ENCODE results near the gene WFDC9.
"Not testable (repeated sequence)": the region's sequence is repeated elsewhere in the genome, so short reads cannot be mapped to it uniquely, and the experiment has no call there.

Gene WFDC9

DNA sequence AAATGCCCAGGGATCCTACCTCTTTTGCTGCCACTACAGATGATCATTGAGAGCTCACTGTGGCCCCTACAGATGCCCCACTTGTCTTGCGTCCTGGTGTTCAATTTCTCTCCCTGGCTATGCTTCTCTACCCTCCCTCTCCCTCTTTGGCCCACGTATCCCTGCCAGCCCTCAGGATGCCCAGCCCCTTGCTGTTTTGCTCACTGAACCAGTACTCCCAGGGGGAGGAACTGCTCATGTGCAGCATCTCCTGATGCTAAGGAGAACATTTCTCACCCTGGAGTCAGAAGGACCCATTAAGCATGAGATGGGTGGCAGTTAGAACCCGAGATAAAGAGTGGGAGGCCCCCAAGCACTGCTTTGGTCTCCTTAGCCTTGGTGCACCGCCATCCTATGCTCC lies at the start of gene WFDC9:
Gene WFDC9, minus strand, starts transcription at position 101 of the 400 bp plus-strand sequence. CDS start 21,103 bp downstream, outside the sequence.
- no peak for DNase-seq

DNA sequence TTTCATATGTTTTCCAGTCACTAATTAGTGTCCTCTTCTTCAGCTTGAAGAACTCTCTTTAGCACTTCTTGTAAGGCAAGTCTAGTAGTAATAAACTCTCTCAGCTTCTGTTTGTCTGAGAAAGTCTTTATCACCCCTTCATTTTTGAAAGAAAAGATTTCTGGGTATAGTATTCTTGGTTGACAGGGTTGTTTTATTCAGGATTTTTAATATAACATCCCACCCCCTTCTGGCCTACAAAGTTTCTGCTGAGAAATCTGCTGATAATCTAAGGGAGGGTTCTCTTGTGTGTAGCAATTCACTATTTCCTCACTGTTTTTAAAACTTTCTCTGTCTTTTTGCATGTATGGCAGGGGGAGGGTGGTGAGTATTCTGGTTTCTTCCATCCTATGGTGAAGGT lies 48.6 kb upstream of the WFDC9 start:
- no peak for DNase-seq

DNA sequence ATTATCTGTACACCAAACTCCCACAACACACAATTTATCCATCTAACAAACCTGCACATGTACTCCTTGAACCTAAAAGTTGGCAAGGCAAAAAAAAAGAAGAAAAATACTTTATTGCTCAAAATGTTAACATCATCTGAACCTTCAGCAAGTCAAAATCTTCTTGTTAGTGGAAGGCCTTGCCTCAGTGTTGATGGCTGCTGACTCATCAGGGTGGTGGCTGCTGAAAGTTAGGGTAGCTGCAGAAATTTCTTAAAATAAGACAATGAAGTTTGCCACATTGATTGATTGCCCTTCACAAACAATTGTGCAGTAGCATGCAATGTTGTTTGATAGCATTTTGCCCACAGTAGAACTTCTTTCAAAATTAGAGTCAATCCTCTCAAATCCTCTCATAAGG lies 41.7 kb upstream of the WFDC9 start:
- no peak for DNase-seq

DNA sequence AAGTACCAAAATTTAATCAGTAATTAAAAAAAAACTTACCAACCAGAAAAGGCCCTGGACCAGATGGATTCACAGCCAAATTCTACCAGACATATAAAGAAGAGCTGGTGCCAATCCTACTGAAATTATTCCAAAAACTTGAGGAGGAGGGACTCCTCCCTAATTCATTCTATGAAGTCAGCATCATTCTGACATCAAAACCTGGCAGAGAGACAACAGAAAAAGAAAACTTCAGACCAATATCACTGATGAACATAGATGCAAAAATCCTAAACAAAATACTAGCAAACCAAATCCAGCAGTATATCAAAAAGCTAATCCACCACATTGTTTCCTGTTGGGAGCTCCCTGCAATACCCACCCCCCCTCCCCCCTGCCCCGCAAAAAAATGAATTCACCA lies 39.1 kb upstream of the WFDC9 start, which contains the start of gene WFDC11:
Gene WFDC11, minus strand, starts transcription at position 101 of the 400 bp plus-strand sequence. CDS start 19,639 bp downstream, outside the sequence.
- no peak for DNase-seq

DNA sequence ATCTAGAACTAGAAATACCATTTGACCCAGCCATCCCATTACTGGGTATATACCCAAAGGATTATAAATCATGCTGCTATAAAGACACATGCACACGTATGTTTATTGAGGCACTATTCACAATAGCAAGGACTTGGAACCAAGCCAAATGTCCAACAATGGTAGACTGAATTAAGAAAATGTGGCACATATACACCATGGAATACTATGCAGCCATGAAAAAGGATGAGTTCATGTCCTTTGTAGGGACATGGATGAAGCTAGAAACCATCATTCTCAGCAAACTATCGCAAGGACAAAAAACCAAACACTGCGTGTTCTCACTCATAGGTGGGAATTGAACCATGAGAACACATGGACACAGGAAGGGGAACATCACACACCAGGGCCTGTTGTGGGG lies 26.0 kb upstream of the WFDC9 start:
- not testable (repeated sequence) for DNase-seq

DNA sequence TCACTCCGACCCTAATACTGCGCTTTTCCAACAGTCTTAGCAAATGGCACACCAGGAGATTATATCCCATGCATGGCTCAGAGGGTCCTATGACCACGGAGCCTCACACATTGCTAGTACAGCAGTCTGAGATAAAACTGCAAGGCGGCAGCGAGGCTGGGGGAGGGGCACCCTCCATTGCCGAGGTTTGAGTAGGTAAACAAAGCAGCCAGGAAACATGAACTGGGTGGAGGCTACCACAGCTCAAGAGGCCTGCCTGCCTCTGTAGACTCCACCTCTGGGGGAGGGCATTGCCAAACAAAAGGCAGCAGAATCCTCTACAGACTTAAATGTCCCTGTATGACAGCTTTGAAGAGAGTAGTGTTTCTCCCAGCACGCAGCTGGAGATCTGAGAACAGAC lies 20.6 kb upstream of the WFDC9 start:
- DNase-seq, result not testable (repeated sequence)

DNA sequence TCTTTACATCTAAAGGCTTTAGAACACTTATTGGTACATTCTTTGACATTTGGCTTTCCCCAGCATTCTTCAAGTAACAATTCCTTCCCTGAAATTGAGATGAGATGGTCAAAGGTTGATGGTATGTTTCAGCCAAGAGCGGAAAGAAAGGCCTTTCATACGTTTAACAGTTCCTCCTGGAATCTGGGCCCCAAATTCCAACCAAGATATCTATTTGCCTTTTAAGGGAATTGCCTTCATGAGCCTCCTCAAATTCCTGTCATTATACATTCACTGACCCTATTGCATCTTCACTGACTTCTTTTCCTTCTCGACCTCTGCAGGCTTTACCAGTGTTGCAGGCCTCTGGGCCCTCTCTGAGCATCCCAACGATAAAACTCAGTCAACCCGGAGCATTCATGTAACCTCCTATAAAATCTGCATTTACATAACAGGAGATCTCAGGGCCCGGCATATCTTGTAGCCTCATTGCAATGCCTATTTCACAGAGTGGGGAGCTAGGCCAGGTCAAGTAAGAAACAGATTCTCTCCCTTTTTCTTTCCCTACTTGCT lies 18.3 kb upstream of the WFDC9 start:
- DNase-seq, result no peak

DNA sequence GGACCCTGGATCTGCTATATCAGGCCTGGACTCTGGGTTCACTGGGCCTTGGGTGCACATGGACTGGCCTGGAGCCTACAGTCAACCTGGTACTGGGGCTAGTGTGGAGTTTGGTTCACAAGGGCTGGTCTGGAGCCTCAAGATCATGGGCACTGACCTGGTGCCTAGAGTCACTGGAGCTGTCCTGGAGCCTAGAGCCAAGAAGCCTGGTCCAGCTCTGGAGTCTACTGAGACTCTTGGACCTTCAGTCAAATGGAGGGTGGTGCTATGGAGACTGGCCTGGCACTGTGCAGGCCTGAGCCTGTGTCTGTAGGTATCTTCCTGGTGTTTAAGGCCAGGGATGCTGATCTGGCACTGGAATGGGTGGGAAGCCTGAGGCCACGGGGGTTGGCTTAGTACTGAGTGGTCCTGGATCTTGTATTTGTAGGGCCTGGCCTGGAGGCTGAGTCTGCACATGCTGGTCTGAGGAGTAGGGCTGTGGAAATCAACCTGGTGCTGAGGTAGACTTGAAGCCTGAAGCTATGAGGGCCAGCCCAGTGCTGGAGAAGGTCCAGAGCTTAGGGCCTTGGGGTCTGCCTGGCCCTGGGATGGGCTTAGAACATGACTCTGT lies 16.5 kb upstream of the WFDC9 start:
- no peak for DNase-seq

DNA sequence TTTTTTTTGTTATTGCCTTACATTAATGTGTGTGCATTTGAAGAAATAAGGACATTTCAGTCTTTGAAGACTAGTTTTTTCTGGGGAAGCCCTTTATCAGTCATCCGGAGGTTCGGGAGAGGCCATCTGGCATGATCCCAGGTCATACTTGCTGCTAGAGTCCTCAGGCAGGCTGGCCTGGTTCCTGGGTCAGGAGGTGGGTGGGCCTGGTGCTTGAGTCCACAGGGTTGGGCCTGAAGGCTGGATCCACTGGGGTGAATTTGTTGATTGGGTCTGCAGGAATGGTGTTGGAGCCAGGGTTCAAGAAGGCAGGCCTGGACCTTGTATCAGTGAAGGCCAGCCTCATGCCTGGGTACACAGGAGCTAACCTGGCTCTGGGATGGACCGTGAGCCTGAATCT lies 15.8 kb upstream of the WFDC9 start:
- DNase-seq, result no peak

DNA sequence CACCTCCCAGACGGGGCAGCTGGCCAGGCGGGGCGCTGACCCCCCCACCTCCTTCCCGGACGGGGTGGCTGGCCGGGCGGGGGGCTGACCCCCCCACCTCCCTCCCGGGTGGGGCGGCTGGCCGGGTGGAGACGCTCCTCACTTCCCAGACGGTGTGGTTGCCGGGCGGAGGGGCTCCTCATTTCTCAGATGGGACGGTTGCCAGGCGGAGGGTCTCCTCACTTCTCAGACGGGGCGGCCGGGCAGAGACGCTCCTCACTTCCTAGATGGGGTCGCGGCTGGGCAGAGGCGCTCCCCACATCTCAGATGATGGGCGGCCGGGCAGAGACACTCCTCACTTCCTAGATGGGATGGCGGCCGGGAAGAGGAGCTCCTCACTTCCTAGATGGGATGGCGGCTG lies 14.8 kb upstream of the WFDC9 start:
- not testable (repeated sequence) for DNase-seq

DNA sequence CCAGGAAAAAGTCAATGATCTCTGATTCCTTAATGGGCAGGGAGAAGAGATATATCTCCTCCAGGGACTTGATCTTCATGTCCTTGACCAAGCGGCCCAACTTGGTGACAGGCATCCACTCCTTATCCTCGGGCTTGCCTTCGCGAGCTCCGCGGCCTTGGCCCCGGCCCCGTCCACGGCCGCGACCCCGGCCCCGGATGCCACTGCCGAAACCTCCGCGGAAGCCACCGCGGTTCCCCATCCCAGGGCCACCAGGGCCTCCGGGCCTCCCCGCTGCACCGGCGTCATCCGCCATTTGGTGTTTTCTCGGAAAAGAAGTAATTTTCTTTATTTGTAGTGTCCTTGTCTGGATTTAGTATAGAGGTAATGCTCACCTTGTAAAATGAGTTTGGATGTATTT lies 10.0 kb upstream of the WFDC9 start:
- not testable (repeated sequence) for DNase-seq

DNA sequence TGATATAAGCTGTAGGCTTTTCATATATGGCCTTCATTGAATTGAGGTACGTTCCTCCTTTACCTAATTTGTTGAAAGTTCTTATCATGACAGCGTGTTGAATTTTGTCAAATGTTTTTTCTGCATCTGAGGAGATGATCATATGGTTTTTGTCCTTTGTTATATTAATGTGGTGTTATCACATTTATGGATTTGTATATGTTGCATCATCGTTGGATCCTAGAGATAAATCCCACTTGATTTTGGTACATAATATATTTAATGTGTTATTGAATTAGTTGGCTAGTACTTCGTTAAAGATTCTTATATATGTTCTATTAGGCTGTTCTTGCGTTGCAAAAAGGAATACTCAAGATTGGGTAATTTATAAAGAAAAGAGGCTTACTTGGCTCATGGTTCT lies 8.6 kb upstream of the WFDC9 start:
- no peak for DNase-seq

DNA sequence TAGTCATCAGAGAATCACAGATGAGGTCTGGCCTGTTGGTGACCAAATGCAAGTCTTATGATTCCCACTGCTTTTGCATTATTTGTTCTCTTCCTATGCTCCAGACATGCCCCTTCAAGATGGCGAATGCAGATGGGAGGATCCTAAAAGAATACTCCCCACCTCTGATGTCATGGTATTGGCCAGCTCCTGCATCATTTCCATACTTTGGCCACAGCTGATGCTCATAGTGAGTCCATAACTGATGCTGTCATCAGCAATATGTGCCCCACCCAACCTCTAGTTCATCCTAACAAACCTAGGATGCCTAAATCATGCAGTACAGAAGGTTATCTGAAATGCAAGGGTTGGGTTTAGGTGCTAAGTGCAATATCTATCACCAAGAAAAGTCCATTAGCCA lies 5.4 kb upstream of the WFDC9 start:
- DNase-seq, result no peak

DNA sequence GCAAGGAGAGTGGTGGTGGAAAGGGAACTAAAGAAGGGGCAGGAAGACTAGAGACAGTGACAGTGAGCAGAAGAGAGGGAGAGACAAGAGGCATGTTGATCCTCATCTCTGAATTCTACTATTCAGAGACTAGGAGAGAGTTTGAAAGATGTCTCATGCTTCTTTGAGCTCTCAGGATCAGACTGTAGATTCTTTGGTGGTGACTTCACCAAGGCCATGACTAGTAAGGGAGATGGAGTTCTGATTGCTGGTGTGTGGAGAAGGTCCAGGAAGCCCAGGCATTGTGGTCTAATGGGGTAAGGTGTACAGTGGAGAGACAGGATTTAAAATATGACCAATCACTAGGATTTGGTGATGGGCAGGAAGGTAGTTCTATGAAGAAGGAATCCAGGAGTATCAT lies 713 bp downstream of the WFDC9 start:
- no peak for DNase-seq

DNA sequence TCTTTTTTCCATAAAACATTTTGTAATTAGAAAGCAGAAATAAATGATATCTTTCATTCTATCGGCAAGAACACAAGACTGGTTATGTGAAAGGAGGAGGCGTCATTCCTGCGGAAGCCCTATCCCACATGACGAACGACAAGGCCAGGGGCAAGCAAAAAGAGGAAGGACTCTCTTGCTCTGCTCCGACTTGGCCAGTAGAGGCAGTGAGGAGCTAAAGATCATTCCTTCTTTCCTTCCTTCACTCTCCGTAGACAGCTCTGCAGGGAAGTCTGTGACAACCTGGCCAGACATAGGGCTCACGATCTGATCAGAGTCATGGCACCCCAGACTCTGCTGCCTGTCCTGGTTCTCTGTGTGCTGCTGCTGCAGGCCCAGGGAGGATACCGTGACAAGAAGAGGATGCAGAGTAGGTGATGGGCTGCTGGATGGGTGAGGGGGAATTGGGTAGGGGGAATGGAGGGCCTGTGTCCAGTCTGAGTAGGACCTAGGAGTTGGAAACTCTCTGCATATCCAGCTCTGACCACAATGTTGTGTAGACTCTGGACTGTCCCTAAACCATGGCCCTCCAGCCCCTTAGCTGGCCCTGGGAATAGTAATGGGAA lies 1.5 kb downstream of the WFDC9 start, which contains the start of gene WFDC10A:
Gene WFDC10A, plus strand, starts transcription at position 244 of the 605 bp plus-strand sequence. Its CDS starts 75 bp downstream, at position 319.
- DNase-seq, result peak; percentile 32

DNA sequence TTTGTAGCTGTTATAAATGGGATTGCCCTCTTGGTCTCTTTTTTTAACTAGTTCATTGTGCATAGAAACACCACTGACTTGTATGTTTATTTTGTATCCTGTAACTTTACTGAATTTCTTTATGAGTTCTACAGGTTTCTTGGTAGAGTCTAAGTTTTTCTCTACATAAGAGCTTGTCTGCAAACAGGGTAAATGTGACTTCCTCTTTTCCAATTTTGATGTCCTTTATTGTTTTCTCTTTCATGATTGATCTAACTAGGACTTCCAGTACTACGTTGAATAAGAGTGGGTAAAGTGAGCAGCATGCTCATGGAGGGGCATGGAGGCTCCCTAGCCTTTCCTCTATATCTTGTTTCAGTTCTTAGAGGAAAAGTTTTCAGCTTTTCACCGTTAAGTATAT lies 4.5 kb downstream of the WFDC9 start:
- DNase-seq, result no peak

DNA sequence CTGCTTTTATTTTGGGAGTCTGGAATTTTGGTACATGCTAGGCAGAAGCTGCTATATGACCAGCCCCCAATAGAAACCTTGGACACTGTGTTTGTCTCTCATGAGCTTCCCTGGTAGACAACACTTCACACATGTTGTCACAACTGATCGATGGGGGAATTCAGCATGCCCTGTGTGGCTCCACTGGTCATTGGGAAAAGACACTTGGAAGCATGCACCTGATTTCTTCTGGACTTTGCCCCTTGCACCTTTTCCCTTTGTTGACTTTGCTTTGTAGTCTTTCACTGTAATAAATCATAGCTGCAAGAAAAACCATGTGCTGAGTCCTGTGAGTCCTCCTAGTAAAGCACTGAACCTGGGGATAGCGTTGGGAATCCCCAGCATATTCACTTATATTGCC lies 9.5 kb downstream of the WFDC9 start:
- no peak for DNase-seq

DNA sequence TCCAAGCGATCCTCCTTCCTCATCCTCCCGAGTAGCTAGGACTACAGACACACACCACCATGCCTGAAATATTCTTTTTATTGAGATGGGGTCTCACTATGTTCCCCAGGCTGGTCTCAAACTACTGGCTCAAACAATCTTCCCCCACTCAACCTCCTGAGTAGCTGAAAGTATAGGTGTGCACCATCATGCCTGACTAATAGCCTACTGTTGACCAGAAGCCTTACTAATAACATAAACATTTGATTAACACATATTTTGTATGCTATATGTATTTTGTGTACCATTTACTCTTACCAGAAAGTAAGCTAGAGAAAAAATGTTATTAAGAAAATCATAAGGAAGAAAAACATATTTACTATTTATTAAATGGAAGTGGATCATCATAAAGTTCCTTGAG lies 13.5 kb downstream of the WFDC9 start:
- no peak for DNase-seq

DNA sequence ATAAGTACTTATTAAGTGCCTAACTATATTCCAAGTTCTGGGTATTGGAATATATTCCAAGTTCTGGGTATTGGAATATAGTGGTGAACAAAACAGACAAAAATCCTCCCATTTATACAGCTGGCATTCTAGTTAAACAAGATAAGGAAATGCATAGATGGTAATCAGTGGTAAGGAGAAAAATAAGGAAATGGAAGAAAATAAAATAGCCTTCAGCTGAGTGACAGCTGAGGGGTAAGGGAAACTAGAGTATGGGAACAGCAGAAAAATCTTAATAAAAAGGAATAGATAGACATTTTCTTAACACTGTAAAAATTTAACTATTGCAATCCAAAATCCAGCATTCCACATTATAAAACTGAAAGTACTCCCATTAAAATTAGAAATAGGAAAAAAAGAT lies 18.8 kb downstream of the WFDC9 start:
- DNase-seq, result no peak

DNA sequence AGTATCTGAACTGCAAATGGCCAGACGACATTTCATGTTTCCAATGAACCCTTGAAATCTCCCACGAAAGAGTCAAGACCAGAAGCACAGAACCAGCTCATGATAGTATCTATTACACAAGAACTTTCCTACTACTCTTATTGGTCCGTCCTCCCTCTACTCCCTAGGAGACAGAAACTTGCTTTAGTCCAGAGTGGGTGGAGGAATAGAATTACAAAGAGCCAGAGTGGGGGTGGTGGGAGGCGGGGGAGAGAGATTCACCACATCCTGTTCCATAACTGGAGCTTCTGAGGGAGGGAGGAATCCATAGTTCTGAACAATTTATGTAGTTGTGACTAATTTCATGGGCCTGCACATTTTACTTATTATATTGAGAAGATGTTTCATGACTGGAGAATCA lies 20.0 kb downstream of the WFDC9 start:
- peak; percentile 57 for DNase-seq

DNA sequence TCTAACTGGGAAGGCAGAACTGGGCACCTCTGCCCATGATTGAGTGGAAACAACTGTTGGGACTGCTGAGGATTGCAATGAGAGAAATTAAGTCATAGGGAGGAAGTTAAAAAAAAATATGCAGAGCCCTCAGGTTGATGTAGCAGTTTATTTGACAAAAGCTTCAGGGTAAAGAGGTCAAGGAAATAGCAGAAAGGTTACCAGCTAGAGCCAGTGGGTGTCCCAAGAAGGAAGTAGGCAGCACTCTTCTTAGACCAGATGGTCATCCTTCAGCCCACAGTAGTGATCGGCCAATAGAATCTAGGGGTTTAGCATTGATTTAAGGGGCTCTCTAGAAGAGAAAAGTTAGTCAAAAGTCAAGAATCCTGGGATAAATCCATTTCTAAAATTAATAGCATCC lies 23.3 kb downstream of the WFDC9 start:
- no peak for DNase-seq

DNA sequence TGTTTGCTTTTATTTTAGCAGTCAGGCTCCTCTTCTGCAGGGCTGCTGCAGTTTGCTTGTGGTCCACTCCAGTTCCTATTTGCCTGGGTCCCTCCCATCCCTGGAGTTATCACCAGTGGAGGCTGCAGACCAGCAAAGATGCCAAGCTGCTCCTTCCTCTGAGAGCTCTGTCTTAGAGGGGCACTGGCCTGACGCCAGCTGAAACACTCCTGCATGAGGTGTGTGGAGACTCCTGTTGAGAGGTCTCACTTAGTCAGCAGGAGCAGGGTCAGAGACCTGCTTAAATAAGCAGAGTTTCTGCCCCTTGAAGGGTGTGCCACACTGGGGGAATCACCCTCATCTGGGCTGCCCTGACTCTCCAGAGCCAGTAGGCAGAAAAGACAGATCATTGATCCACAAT lies 35.8 kb downstream of the WFDC9 start:
- DNase-seq, result no peak

DNA sequence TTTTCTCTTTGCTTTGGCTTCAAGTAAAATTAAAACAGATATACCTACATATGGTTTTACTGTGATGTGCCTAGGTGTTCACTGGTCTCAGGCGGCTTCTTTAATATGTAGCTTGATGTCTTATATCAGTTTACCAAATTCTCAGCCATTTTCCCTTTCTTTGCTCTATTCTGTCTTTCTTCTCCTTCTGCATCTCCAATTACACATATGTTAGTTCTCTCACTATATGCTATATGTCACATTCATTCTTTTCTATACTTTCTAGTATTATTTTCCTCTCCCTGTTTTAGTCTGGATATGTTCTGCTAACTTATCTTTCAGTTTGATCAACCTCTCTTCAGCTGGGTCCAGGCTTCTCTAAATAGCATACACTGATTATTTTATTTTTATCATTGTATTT lies 37.6 kb downstream of the WFDC9 start:
- DNase-seq, result no peak

DNA sequence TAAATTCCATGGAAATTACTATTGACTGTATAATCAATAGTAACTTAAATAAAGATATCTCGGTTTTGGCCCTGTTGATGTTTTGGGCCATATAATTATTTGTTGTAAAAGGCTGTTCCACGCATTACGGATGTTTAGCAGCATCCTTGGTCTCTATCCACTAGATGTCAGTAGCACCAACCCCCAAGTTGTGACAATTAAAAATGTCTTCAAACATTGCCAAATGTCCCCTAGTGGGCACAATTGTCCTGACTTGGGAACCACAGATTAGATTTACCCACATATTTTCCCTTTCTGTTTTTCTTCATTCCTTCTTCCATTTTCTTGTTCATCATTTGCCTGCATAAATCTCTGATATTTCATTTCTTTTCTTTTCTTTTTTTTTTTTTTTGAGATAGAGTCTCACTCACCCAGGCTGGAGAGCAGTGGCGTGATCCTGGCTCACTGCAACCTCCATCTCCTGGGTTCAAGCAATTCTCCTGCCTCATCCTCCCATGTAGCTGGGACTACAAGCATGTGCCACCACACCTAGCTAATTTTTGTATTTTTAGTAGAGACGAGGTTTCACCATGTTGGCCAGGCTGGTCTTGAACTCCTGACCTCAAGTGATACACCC lies 38.4 kb downstream of the WFDC9 start:
- DNase-seq, result peak; percentile 34

Data from stimulated activated CD4-positive, alpha-beta T cell treated with anti-CD3 and anti-CD28 coated beads, Interleukin-4, amount 100 ng/mL, for 24 hours (primary cell).